ENCODE measurements around the gene IFI27. TPM values are rescaled to one million over a fixed set of nuclear protein-coding genes. Genes with fewer than 3 reads are reported as not detected.

IFI27 gene
- total RNA-seq, 1 experiment from 2014 or later, result 4.3 TPM

GRCh38 chr14:94139006-94139405 is 28.5 kb downstream of the IFI27 start:
- H2AFZ ChIP-seq (ENCODE audit: low read length), result no peak overlapping the region
- H3K27me3 ChIP-seq (ENCODE audit: low read length), result 0 out of 2 replicates have a peak, but pooled peaks cover 4% of the 10 kb centered on the region
- no peaks in the 10 kb centered on the region for H3K9me2 ChIP-seq (replicated peaks; ENCODE audit: low read length)
- H4K20me1 ChIP-seq (ENCODE audit: low read length), result no peaks in the 10 kb centered on the region
- ChIA-PET CTCF (no interaction called here), POLR2A (ENCODE audit: unreplicated experiment) (no interaction called here)
- no peak for DNase-seq
- no peak overlapping the region for H3K4me2 ChIP-seq (ENCODE audit: low read length)
- no peaks in the 10 kb centered on the region for H3K36me3 ChIP-seq (ENCODE audit: low read depth, low read length)
- H3K79me2 ChIP-seq (ENCODE audit: low read length), result no peaks in the 10 kb centered on the region
- no peak overlapping the region for H3K9ac ChIP-seq (ENCODE audit: low read length)
- no peak for ATAC-seq
- no peak overlapping the region for H3K27ac ChIP-seq (ENCODE audit: low read length)
- intact Hi-C loops (cut with micrococcal nuclease), result no loop called here
- no peaks in the 10 kb centered on the region for H3K4me1 ChIP-seq (ENCODE audit: insufficient read depth, low read length)
- H3F3A ChIP-seq (ENCODE audit: low read length, unreplicated experiment), result no peaks in the 10 kb centered on the region
- no peaks in the 10 kb centered on the region for H3K9me3 ChIP-seq (ENCODE audit: low read length)
- no TSS peak for BruUV-seq (replicated peaks)
- TF ChIP-seq CTCF (conservative IDR thresholded peaks at IDR 0.05; ENCODE audit: low read depth, low read length) (no peak), EZH2phosphoT487 (IDR thresholded peaks at IDR 0.05; ENCODE audit: borderline replicate concordance, low read length) (no peak), EZH2 (IDR thresholded peaks at IDR 0.05; ENCODE audit: low read length, unreplicated experiment) (no peak)
- H3K4me3 ChIP-seq (ENCODE audit: low read length), result no peak overlapping the region

DNA sequence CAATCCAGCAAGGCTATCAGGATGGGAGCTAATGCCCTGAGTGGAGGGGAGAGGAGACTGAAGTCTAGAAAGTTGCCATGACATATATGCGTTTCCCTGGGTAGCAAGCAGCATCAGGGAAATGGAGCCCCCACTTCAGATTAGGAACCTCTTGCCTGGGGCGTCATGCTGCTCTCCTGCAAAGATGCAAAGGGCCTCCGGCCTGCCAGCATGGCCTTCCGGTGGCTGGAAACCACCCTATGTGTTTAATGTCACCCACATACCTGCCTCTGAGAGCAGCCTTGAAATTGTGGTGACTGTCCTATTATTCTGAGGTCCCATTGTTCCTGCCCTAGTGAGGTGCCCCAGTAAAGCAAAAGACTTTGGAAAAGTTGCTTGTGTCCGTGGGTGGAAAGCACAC is 28.9 kb downstream of the IFI27 start:
- Histone ChIP-seq H3F3A (ENCODE audit: low read length, unreplicated experiment) (no peaks in the 10 kb centered on the region), H3K4me1 (ENCODE audit: insufficient read depth, low read length) (no peaks in the 10 kb centered on the region), H3K27me3 (ENCODE audit: low read length) (0 out of 2 replicates have a peak, but pooled peaks cover 4% of the 10 kb centered on the region), H3K9me2 (replicated peaks; ENCODE audit: low read length) (no peaks in the 10 kb centered on the region), H3K36me3 (ENCODE audit: low read depth, low read length) (no peaks in the 10 kb centered on the region), H3K27ac (ENCODE audit: low read length) (no peak overlapping the region), H3K4me3 (ENCODE audit: low read length) (no peak overlapping the region), H3K4me2 (ENCODE audit: low read length) (no peak overlapping the region), H3K9me3 (ENCODE audit: low read length) (no peaks in the 10 kb centered on the region), H3K79me2 (ENCODE audit: low read length) (no peaks in the 10 kb centered on the region), H2AFZ (ENCODE audit: low read length) (no peak overlapping the region), H3K9ac (ENCODE audit: low read length) (no peak overlapping the region), H4K20me1 (ENCODE audit: low read length) (no peaks in the 10 kb centered on the region)
- POLR2A ChIA-PET (ENCODE audit: unreplicated experiment), result no interaction called here
- TF ChIP-seq CTCF (conservative IDR thresholded peaks at IDR 0.05; ENCODE audit: low read depth, low read length) (no peak), EZH2 (IDR thresholded peaks at IDR 0.05; ENCODE audit: low read length, unreplicated experiment) (no peak), EZH2phosphoT487 (IDR thresholded peaks at IDR 0.05; ENCODE audit: borderline replicate concordance, low read length) (no peak)
- ATAC-seq (no peak), DNase-seq (no peak)
- BruUV-seq (replicated peaks), result no TSS peak
- CTCF ChIA-PET, result no interaction called here
- intact Hi-C loops (cut with micrococcal nuclease), result no loop called here

- BruUV-seq (replicated peaks), result no TSS peak
- no peaks in the 10 kb centered on the region for H3K4me1 ChIP-seq (ENCODE audit: insufficient read depth, low read length)
- DNase-seq (no peak), ATAC-seq (no peak)
- H3K36me3 ChIP-seq (ENCODE audit: low read depth, low read length), result no peaks in the 10 kb centered on the region
- no peak overlapping the region for H3K27ac ChIP-seq (ENCODE audit: low read length)
- H3K9ac ChIP-seq (ENCODE audit: low read length), result no peak overlapping the region
- intact Hi-C loops (cut with micrococcal nuclease), result no loop called here
- no peaks in the 10 kb centered on the region for H3K9me3 ChIP-seq (ENCODE audit: low read length)
- 0 out of 2 replicates have a peak, but pooled peaks cover 4% of the 10 kb centered on the region for H3K27me3 ChIP-seq (ENCODE audit: low read length)
- TF ChIP-seq EZH2 (IDR thresholded peaks at IDR 0.05; ENCODE audit: low read length, unreplicated experiment) (no peak), CTCF (conservative IDR thresholded peaks at IDR 0.05; ENCODE audit: low read depth, low read length) (no peak), EZH2phosphoT487 (IDR thresholded peaks at IDR 0.05; ENCODE audit: borderline replicate concordance, low read length) (no peak)
- H2AFZ ChIP-seq (ENCODE audit: low read length), result no peak overlapping the region
- H4K20me1 ChIP-seq (ENCODE audit: low read length), result no peaks in the 10 kb centered on the region
- H3K4me2 ChIP-seq (ENCODE audit: low read length), result no peak overlapping the region
- no peaks in the 10 kb centered on the region for H3K79me2 ChIP-seq (ENCODE audit: low read length)
- H3K9me2 ChIP-seq (replicated peaks; ENCODE audit: low read length), result no peaks in the 10 kb centered on the region
- ChIA-PET CTCF (interaction anchor here (0.9 kb wide), 1 partner anchor 10 kb away, joined by 3 read pairs; no protein-coding TSS in a partner anchor), POLR2A (ENCODE audit: unreplicated experiment) (no interaction called here)
- H3K4me3 ChIP-seq (ENCODE audit: low read length), result no peak overlapping the region
- no peaks in the 10 kb centered on the region for H3F3A ChIP-seq (ENCODE audit: low read length, unreplicated experiment)
Observed at GRCh38 chr14:94142247-94142646, 31.7 kb downstream of the IFI27 start.

Data from PC-3 (cell line).